Upper lobe of left lung (tissue), 6 donors: Measurements from ENCODE around the gene PIGQ. TPM values are rescaled to one million over a fixed set of nuclear protein-coding genes. Genes with fewer than 3 reads are reported as not detected.

Experiments used
- ATAC-seq, 2 donors: fragments of 200-7000 bp; cut with Tn5 transposase; one replicate each; pipeline ENCODE4 v1.9.1; 2022; ENCODE audit warnings: mild to moderate bottlenecking in 2 of 2, moderate library complexity in 2 of 2; ENCODE audit not compliant: low FRiP score in 2 of 2
- DNase-seq, 2 donors: peaks; one replicate each; pipeline ENCODE4 v3.0.0-alpha.2; 2019 to 2020
- H3K27ac ChIP-seq, 4 donors: fragments of 200-600 bp; sonication (generic); one replicate each; pipeline ENCODE4 v1.5.1; 2016 to 2019
- H3K27me3 ChIP-seq, 4 donors: fragments of 200-600 bp; sonication (generic); one replicate each; pipeline ENCODE4 v1.5.1; 2017 to 2019
- H3K36me3 ChIP-seq, 4 donors: fragments of 200-600 bp; sonication (generic); one replicate each; pipeline ENCODE4 v1.5.1; 2016 to 2019
- H3K4me1 ChIP-seq, 4 donors: fragments of 200-600 bp; sonication (generic); one replicate each; pipeline ENCODE4 v1.5.1; 2018 to 2019
- H3K4me3 ChIP-seq, 4 donors: fragments of 200-600 bp; sonication (generic); one replicate each; pipeline ENCODE4 v1.5.1; 2017 to 2019; ENCODE audit warnings: mild to moderate bottlenecking in 2 of 4, moderate library complexity in 1 of 4
- H3K9me3 ChIP-seq, 4 donors: fragments of 200-600 bp; sonication (generic); one replicate each; pipeline ENCODE4 v1.5.1; 2018 to 2019
- CTCF ChIP-seq, 6 experiments: fragments of 450-650 bp in 4 of 6; fragments of 200-600 bp in 2 of 6; sonication (generic) in 2 of 6; IDR thresholded peaks; one replicate each; pipeline ENCODE4 v1.5.1; 2016 to 2019; ENCODE audit warnings: antibody characterized with exemption in 6 of 6
- EP300 ChIP-seq, 4 donors: sonication (generic); formaldehyde crosslinking; IDR thresholded peaks; one replicate each; pipeline ENCODE4 v1.5.1; 2017; ENCODE audit warnings: antibody characterized with exemption in 4 of 4, control low read depth in 2 of 4
- POLR2A ChIP-seq, 4 donors: fragments of 450-650 bp; IDR thresholded peaks; one replicate each; pipeline ENCODE4 v1.5.1; 2016 to 2017; ENCODE audit warnings: antibody characterized with exemption in 4 of 4, mild to moderate bottlenecking in 2 of 4
- POLR2AphosphoS5 ChIP-seq, 2 donors: sonication (generic); formaldehyde crosslinking; IDR thresholded peaks; one replicate each; pipeline ENCODE4 v1.5.1; 2017; ENCODE audit warnings: antibody characterized with exemption in 2 of 2
- WGBS, 2 donors: methylation state at CpG; one replicate each; pipeline ENCODE4 v1.1.5; 2017 to 2018; 5-methylcytosine and 5-hydroxymethylcytosine counted together
- total RNA-seq, 6 donors: library from RNA; depleted of rRNA in 4 of 6; stranded (reverse); fragments of >200 nt in 4 of 6; gene quantifications; one replicate each; pipeline versions ENCODE4 v1.1.0 to v1.2.1, GENCODE V29; 2016 to 2021
- donor health status: DM: no; HTN: no; CAD: no; lungs with moderate emphysema.
- donor health status: DM: no; HTN: yes; CAD: no; lungs with severe emphysema.

Gene PIGQ
- total RNA-seq, 6 donors from 2014 or later: 42.7 to 153 (median 79.6) TPM

GRCh38 chr16:626787-627453 is 57.2 kb downstream of the PIGQ start:
- peaks cover 13 to 61% (median 49%) of the 10 kb centered on the region in 4 donors for H3K4me1 ChIP-seq
- H3K4me3 ChIP-seq: no peak overlapping the region
- ATAC-seq (peak in 1 of 2 donors; percentile 72), DNase-seq (peak in 1 of 2 donors; percentile 73)
- WGBS, 2 donors: 89 to 96% methylated on average over 23 to 24 of the region's 29 CpGs
- no peaks in the 10 kb centered on the region for H3K9me3 ChIP-seq
- peaks cover 9 to 42% (median 36%) of the 10 kb centered on the region in 4 donors for H3K36me3 ChIP-seq
- H3K27me3 ChIP-seq: no peaks in the 10 kb centered on the region
- peak overlapping the region in 3 of 4 donors; percentile 53 to 80 (median 62) for H3K27ac ChIP-seq
- TF ChIP-seq POLR2AphosphoS5 (IDR thresholded peaks at IDR 0.05) (peak in 1 of 2 donors; percentile 12), EP300 (IDR thresholded peaks at IDR 0.05) (no peak)

- peak in 1 of 4 donors; percentile 11 for TF ChIP-seq POLR2A (IDR thresholded peaks at IDR 0.05)
- no peak for TF ChIP-seq CTCF (IDR thresholded peaks at IDR 0.05)
- peak in 2 of 4 donors; percentile 2 to 62 for TF ChIP-seq EP300 (IDR thresholded peaks at IDR 0.05)
- TF ChIP-seq POLR2AphosphoS5 (IDR thresholded peaks at IDR 0.05): peak; percentile 6 to 54
- Histone ChIP-seq H3K9me3 (no peaks in the 10 kb centered on the region), H3K27ac (peak overlapping the region in 3 of 4 donors; percentile 53 to 80 (median 62)), H3K4me3 (no peak overlapping the region), H3K36me3 (peaks cover 9 to 44% (median 38%) of the 10 kb centered on the region in 4 donors), H3K27me3 (no peaks in the 10 kb centered on the region), H3K4me1 (peaks cover 13 to 53% (median 45%) of the 10 kb centered on the region in 4 donors)
- 74 to 85% methylated on average over 23 to 47 of the region's 50 CpGs for WGBS, 2 donors
- peak; percentile 89 to 92 for DNase-seq
- ATAC-seq: peak; percentile 17 to 67
These were observed 57.9 kb downstream of the PIGQ start for GRCh38 chr16:627454-628239.

GRCh38 chr16:628321-629061 is 58.7 kb downstream of the PIGQ start:
- Histone ChIP-seq H3K4me1 (peaks cover 13 to 49% (median 44%) of the 10 kb centered on the region in 4 donors), H3K27me3 (no peaks in the 10 kb centered on the region), H3K27ac (peak overlapping the region in 3 of 4 donors; percentile 60 to 80 (median 67)), H3K36me3 (peaks cover 9 to 53% (median 46%) of the 10 kb centered on the region in 4 donors), H3K9me3 (no peaks in the 10 kb centered on the region), H3K4me3 (no peak overlapping the region)
- 91 to 97% methylated on average over 18 to 33 of the region's 33 CpGs for WGBS, 2 donors
- TF ChIP-seq POLR2A (IDR thresholded peaks at IDR 0.05): no peak
- no peak for TF ChIP-seq POLR2AphosphoS5 (IDR thresholded peaks at IDR 0.05)
- no peak for TF ChIP-seq CTCF (IDR thresholded peaks at IDR 0.05)
- TF ChIP-seq EP300 (IDR thresholded peaks at IDR 0.05): no peak
- peak in 1 of 2 donors; percentile 80 for DNase-seq
- no peak for ATAC-seq

GRCh38 chr16:629185-629832 is 59.5 kb downstream of the PIGQ start:
- H3K9me3 ChIP-seq: no peaks in the 10 kb centered on the region
- no peaks in the 10 kb centered on the region for H3K27me3 ChIP-seq
- H3K4me3 ChIP-seq: no peak overlapping the region
- peaks cover 9 to 59% (median 52%) of the 10 kb centered on the region in 4 donors for H3K36me3 ChIP-seq
- H3K27ac ChIP-seq: peak overlapping the region; percentile 60 to 80 (median 64)
- TF ChIP-seq CTCF (IDR thresholded peaks at IDR 0.05): no peak
- no peak for TF ChIP-seq POLR2AphosphoS5 (IDR thresholded peaks at IDR 0.05)
- TF ChIP-seq POLR2A (IDR thresholded peaks at IDR 0.05): no peak
- TF ChIP-seq EP300 (IDR thresholded peaks at IDR 0.05): no peak
- H3K4me1 ChIP-seq: peaks cover 13 to 53% (median 44%) of the 10 kb centered on the region in 4 donors
- peak in 1 of 2 donors; percentile 82 for DNase-seq
- WGBS, 2 donors: 71 to 81% methylated on average over 22 to 23 of the region's 29 CpGs
- ATAC-seq: no peak
